Smooth muscle cell (in vitro differentiated cells): Measurements from ENCODE around the gene PUS7L. TPM values are rescaled to one million over a fixed set of nuclear protein-coding genes. Genes with fewer than 3 reads are reported as not detected.

Experiments used
- DNase-seq: peaks from one replicate; lab custom pipeline; 2025; ENCODE audit not compliant: unreplicated experiment; lab: John Stamatoyannopoulos, UW
- H2AFZ ChIP-seq: fragments of 200-600 bp; sonication (generic); 2 replicates; pipeline ENCODE4 v1.6.0; 2016; ENCODE audit warnings: antibody characterized with exemption, low read depth, mild to moderate bottlenecking
- H3F3A ChIP-seq: fragments of 200-600 bp; sonication (generic); 2 replicates; pipeline ENCODE4 v1.6.0; 2017; ENCODE audit warnings: antibody characterized with exemption, low read depth
- H3K27ac ChIP-seq: fragments of 200-600 bp; sonication (generic); 2 replicates; pipeline ENCODE4 v1.5.1; 2016; ENCODE audit warnings: low read depth, mild to moderate bottlenecking
- H3K27me3 ChIP-seq: fragments of 200-600 bp; sonication (generic); 2 replicates; pipeline ENCODE4 v1.6.1; 2016; ENCODE audit warnings: low read depth, mild to moderate bottlenecking
- H3K36me3 ChIP-seq: fragments of 200-600 bp; sonication (generic); 2 replicates; pipeline ENCODE4 v1.5.1; 2016; ENCODE audit warnings: low read depth
- H3K4me1 ChIP-seq: fragments of 200-600 bp; sonication (generic); 2 replicates; pipeline ENCODE4 v1.5.1; 2016; ENCODE audit warnings: low read depth
- H3K4me2 ChIP-seq: fragments of 200-600 bp; sonication (generic); 2 replicates; pipeline ENCODE4 v1.6.0; 2016; ENCODE audit warnings: mild to moderate bottlenecking
- H3K4me3 ChIP-seq: fragments of 200-600 bp; sonication (generic); 2 replicates; pipeline ENCODE4 v1.5.1; 2016; ENCODE audit warnings: mild to moderate bottlenecking
- H3K79me2 ChIP-seq: fragments of 200-600 bp; sonication (generic); 2 replicates; pipeline ENCODE4 v1.6.0; 2016; ENCODE audit warnings: low read depth, mild to moderate bottlenecking
- H3K9ac ChIP-seq: fragments of 200-600 bp; sonication (generic); 2 replicates; pipeline ENCODE4 v1.6.0; 2016; ENCODE audit warnings: low read depth
- H3K9me3 ChIP-seq: fragments of 200-600 bp; sonication (generic); replicated peaks from 2 replicates; pipeline ENCODE4 v1.5.1; 2016; ENCODE audit warnings: low read depth
- H4K20me1 ChIP-seq: fragments of 200-600 bp; sonication (generic); 2 replicates; pipeline ENCODE4 v1.6.0; 2016; ENCODE audit warnings: low read depth
- CTCF ChIP-seq: fragments of 200-600 bp; sonication (generic); IDR thresholded peaks from 2 replicates; pipeline ENCODE4 v1.5.1; 2017; ENCODE audit warnings: borderline replicate concordance, mild to moderate bottlenecking, antibody characterized with exemption; ENCODE audit not compliant: insufficient read depth, poor library complexity, severe bottlenecking
- WGBS: methylation state at CpG from one replicate; pipeline ENCODE4 v1.1.7; 2016; ENCODE audit warnings: low lambda C conversion rate; 5-methylcytosine and 5-hydroxymethylcytosine counted together
- polyA plus RNA-seq: library from polyadenylated mRNA; unstranded; fragments of >200 nt; fragmentation: Nextera tagmentation; extraction: Ambion mirVana; gene quantifications from 2 replicates; pipeline ENCODE4 v1.2.1, GENCODE V29; 2016
- total RNA-seq: library from RNA; depleted of rRNA; stranded (reverse); fragments of >200 nt; gene quantifications from 2 replicates; pipeline ENCODE4 v1.2.3, GENCODE V29; 2014

Gene PUS7L
- total and polyA plus RNA-seq, 2 experiments from 2014 or later, result 16.9 to 24.3 TPM

- Histone ChIP-seq H3K36me3 (peaks cover 9% of the 10 kb centered on the region), H3K27ac (no peak overlapping the region), H3K9me3 (no peaks in the 10 kb centered on the region), H3K79me2 (no peaks in the 10 kb centered on the region), H3K4me2 (no peak overlapping the region), H3K27me3 (no peaks in the 10 kb centered on the region), H2AFZ (no peak overlapping the region), H3K4me3 (no peak overlapping the region), H3K9ac (no peak overlapping the region), H4K20me1 (no peaks in the 10 kb centered on the region), H3F3A (no peaks in the 10 kb centered on the region), H3K4me1 (no peaks in the 10 kb centered on the region)
- 92% methylated on average over 4 of the region's 4 CpGs for WGBS
- no peak for DNase-seq
- TF ChIP-seq CTCF, result no peak
Measured at GRCh38 chr12:43730283-43730682, 28.3 kb downstream of the PUS7L start.

- no peak overlapping the region for H3K4me2 ChIP-seq
- no peaks in the 10 kb centered on the region for H3K9me3 ChIP-seq
- H3K9ac ChIP-seq, result no peak overlapping the region
- H3K4me3 ChIP-seq, result no peak overlapping the region
- H2AFZ ChIP-seq, result no peak overlapping the region
- H3K27ac ChIP-seq, result no peak overlapping the region
- no peaks in the 10 kb centered on the region for H4K20me1 ChIP-seq
- no peak for DNase-seq
- no peak for TF ChIP-seq CTCF
- no peaks in the 10 kb centered on the region for H3K27me3 ChIP-seq
- 94% methylated on average over 1 of the region's 1 CpG for WGBS
- H3F3A ChIP-seq, result no peaks in the 10 kb centered on the region
- peaks cover 9% of the 10 kb centered on the region for H3K36me3 ChIP-seq
- H3K4me1 ChIP-seq, result peaks cover 6% of the 10 kb centered on the region
- no peaks in the 10 kb centered on the region for H3K79me2 ChIP-seq
Measured at GRCh38 chr12:43728698-43729097, 29.9 kb downstream of the PUS7L start.

GRCh38 chr12:43728117-43728516 is 30.5 kb downstream of the PUS7L start:
- Histone ChIP-seq H3K27me3 (no peaks in the 10 kb centered on the region), H3F3A (no peaks in the 10 kb centered on the region), H3K4me2 (no peak overlapping the region), H3K9ac (no peak overlapping the region), H3K79me2 (no peaks in the 10 kb centered on the region), H3K4me1 (peaks cover 12% of the 10 kb centered on the region), H3K4me3 (no peak overlapping the region), H3K36me3 (peaks cover 9% of the 10 kb centered on the region), H3K27ac (no peak overlapping the region), H2AFZ (no peak overlapping the region), H3K9me3 (no peaks in the 10 kb centered on the region), H4K20me1 (no peaks in the 10 kb centered on the region)
- WGBS, result 76% methylated on average over 2 of the region's 2 CpGs
- DNase-seq, result no peak
- TF ChIP-seq CTCF, result peak; percentile 47

GRCh38 chr12:43723134-43723533 is 35.5 kb downstream of the PUS7L start:
- H3K9ac ChIP-seq, result no peak overlapping the region
- H3K4me2 ChIP-seq, result no peak overlapping the region
- H3K36me3 ChIP-seq, result no peaks in the 10 kb centered on the region
- H3F3A ChIP-seq, result no peaks in the 10 kb centered on the region
- H3K9me3 ChIP-seq, result no peaks in the 10 kb centered on the region
- H4K20me1 ChIP-seq, result no peaks in the 10 kb centered on the region
- H3K27ac ChIP-seq, result no peak overlapping the region
- H3K79me2 ChIP-seq, result no peaks in the 10 kb centered on the region
- H2AFZ ChIP-seq, result no peak overlapping the region
- no peak for DNase-seq
- no peak for TF ChIP-seq CTCF
- peaks cover 21% of the 10 kb centered on the region for H3K4me1 ChIP-seq
- no peak overlapping the region for H3K4me3 ChIP-seq
- no peaks in the 10 kb centered on the region for H3K27me3 ChIP-seq
